Measurements from ENCODE around the gene PPM1D.

- TF ChIP-seq EZH2 (IDR thresholded peaks at IDR 0.05; ENCODE audit: insufficient read depth, poor library complexity, severe bottlenecking) (no peak), EZH2phosphoT487 (IDR thresholded peaks at IDR 0.05; ENCODE audit: insufficient read depth, low read depth) (no peak)
Observed at GRCh38 chr17:60628252-60628889, 28.4 kb downstream of the PPM1D start.
